Measurements from ENCODE around the gene CTSK. TPM values are rescaled to one million over a fixed set of nuclear protein-coding genes. Genes with fewer than 3 reads are reported as not detected.

The CTSK gene
- total RNA-seq, 6 experiments from 2014 or later = 1.5 to 3.8 (median 2.6) TPM

DNA sequence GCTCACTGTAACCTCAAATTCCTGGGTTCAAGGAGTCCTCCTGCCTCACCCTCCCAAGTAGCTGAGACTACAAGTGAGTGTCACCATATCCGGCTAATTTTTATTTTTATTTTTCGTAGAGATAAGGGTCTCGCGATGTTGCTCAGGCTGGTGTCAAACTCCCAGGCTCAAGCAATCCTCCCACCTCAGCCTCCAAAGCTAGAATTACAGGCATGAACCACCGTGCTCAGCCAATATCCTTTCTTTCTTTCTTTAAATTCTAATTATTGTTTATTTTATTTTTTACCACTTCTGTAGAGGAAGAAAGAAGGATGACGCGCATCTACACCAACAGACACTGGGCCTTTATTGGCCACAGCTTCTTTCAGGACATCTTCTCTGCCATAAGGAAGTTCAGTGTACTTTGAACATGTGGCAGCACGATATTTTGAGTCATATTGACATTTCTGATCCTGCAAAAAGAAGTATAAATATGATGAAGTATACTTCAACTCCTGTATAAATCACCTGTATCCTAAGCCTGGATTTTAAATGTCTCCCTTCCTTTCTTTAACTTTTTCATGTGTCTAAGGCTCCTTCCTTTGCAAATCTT is 58.2 kb downstream of the CTSK start:
- Histone ChIP-seq H3K27me3 (no peaks in the 10 kb centered on the region), H3K27ac (no peak overlapping the region), H3K4me1 (no peaks in the 10 kb centered on the region), H3K4me3 (no peak overlapping the region), H3K9me3 (no peaks in the 10 kb centered on the region), H3K36me3 (peaks cover 0 to 9% (median 0%) of the 10 kb centered on the region in 4 donors)
- DNase-seq = no peak
- WGBS (ENCODE audit: insufficient coverage, low coverage, low lambda C conversion rate, missing lambda C conversion rate) = 91% methylated on average over 5 of the region's 8 CpGs
- no peak for ATAC-seq
- intact Hi-C loops (cut with DNase I) = no loop called here
- TF ChIP-seq, protein P1, sequence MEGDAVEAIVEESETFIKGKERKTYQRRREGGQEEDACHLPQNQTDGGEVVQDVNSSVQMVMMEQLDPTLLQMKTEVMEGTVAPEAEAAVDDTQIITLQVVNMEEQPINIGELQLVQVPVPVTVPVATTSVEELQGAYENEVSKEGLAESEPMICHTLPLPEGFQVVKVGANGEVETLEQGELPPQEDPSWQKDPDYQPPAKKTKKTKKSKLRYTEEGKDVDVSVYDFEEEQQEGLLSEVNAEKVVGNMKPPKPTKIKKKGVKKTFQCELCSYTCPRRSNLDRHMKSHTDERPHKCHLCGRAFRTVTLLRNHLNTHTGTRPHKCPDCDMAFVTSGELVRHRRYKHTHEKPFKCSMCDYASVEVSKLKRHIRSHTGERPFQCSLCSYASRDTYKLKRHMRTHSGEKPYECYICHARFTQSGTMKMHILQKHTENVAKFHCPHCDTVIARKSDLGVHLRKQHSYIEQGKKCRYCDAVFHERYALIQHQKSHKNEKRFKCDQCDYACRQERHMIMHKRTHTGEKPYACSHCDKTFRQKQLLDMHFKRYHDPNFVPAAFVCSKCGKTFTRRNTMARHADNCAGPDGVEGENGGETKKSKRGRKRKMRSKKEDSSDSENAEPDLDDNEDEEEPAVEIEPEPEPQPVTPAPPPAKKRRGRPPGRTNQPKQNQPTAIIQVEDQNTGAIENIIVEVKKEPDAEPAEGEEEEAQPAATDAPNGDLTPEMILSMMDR (IDR thresholded peaks at IDR 0.05) = no peak
- TF ChIP-seq POLR2A (IDR thresholded peaks at IDR 0.05) = no peak

DNA sequence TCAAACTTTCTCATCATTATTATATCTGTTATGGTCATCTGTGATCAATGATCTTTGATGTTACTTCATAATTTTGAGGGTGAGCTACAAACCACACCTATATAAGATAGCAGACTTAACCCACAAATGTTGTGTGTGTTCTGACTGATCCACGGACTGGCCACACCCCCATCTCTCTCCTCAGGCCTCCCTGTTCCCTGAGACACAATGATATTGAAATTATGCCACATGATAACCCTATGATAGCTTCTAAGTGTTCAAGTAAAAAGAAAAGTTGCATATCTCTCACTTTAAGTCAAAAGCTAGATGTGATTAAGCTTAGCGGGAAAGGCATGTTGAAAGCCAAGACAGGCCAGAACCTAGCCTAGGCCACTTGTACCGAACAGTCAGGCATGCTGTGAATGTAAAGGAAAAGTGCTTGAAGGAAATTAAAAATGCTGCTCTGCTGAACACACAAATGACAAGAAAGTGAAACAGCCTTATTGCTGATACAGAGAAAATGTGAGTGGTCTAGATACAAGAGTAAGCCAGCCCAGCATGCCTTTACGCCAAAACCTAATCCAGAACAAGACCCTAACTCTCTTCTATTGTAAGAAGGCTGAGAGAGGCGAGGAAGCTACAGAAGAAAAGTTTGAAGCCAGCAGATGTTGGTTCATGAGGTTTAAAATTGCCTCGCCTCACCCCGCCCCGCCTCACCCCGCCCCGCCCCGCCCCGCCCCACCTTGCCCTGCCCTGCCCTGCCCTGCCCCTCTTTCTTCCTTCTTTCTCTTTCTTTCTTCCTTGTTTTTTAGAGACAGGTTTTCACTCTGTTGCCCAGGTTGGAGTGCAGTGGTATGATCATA is 59.0 kb downstream of the CTSK start:
- no peak for TF ChIP-seq POLR2A (IDR thresholded peaks at IDR 0.05)
- TF ChIP-seq, protein P1 (IDR thresholded peaks at IDR 0.05) = no peak
- H3K4me3 ChIP-seq = no peak overlapping the region
- ATAC-seq (no peak), DNase-seq (no peak)
- no peaks in the 10 kb centered on the region for H3K4me1 ChIP-seq
- WGBS (ENCODE audit: insufficient coverage, low coverage, low lambda C conversion rate, missing lambda C conversion rate) = 81% methylated on average over 11 of the region's 12 CpGs
- H3K9me3 ChIP-seq = no peaks in the 10 kb centered on the region
- H3K27ac ChIP-seq = no peak overlapping the region
- intact Hi-C loops (cut with DNase I) = no loop called here
- peaks cover 0 to 9% (median 0%) of the 10 kb centered on the region in 4 donors for H3K36me3 ChIP-seq
- no peaks in the 10 kb centered on the region for H3K27me3 ChIP-seq

Small RNAs within 50 kb of the gene (small RNA-seq; reads per million reads assigned to genes)
- 0 reads per million in 2 experiments for gene RNU6-1309P

Other genes starting within 250 kb of the CTSK start
- 100 to 1,000 TPM in 5 of 6 experiments, 10 to 100 TPM in 1; 83.6 to 266 (median 158) TPM for gene MCL1, start 228.7 kb downstream of the CTSK start, total RNA-seq
- gene ENSA, start 178.6 kb downstream of the CTSK start, total RNA-seq = 100 to 1,000 TPM in 2 of 6 experiments, 10 to 100 TPM in 4; 60.4 to 166 (median 71.2) TPM
- gene GOLPH3L, start 111.1 kb downstream of the CTSK start, total RNA-seq = 10 to 100 TPM in 4 of 6 experiments, 1 to 10 TPM in 2; 4.1 to 15.3 (median 11.2) TPM
- under 1 TPM in 3 of 6 experiments, not detected in 3; 0.22 to 0.47 (median 0.25) TPM for gene HORMAD1, start 87.4 kb downstream of the CTSK start, total RNA-seq
- gene CTSS, start 42.5 kb downstream of the CTSK start, total RNA-seq = 100 to 1,000 TPM in 1 of 6 experiments, 10 to 100 TPM in 5; 23.9 to 195 (median 61.4) TPM
- 10 to 100 TPM; 24.7 to 31.9 (median 27.8) TPM for gene ARNT, start 68.3 kb upstream of the CTSK start, total RNA-seq
- not detected for gene CTXND2, start 78.9 kb upstream of the CTSK start, total RNA-seq
- gene SETDB1, start 118.1 kb upstream of the CTSK start, total RNA-seq = 10 to 100 TPM; 10.4 to 17.8 (median 12.9) TPM
- 100 to 1,000 TPM; 298 to 572 (median 459) TPM for gene CERS2, start 166.6 kb upstream of the CTSK start, total RNA-seq
- 10 to 100 TPM in 5 of 6 experiments, 1 to 10 TPM in 1; 9.9 to 18.5 (median 15.1) TPM for gene ANXA9, start 174.0 kb upstream of the CTSK start, total RNA-seq
- 10 to 100 TPM; 10.1 to 19.7 (median 15.4) TPM for gene MINDY1, start 198.6 kb upstream of the CTSK start, total RNA-seq
- 10 to 100 TPM in 4 of 6 experiments, 1 to 10 TPM in 2; 4.7 to 12.0 (median 10.1) TPM for gene PRUNE1, start 200.2 kb upstream of the CTSK start, total RNA-seq
- gene BNIPL, start 228.3 kb upstream of the CTSK start, total RNA-seq = under 1 TPM in 5 of 6 experiments, not detected in 1; 0.12 to 0.76 (median 0.42) TPM
- gene C1orf56, start 239.5 kb upstream of the CTSK start, total RNA-seq = 1 to 10 TPM; 2.4 to 5.7 (median 3.8) TPM